Body of pancreas (tissue), 4 donors: ENCODE data around the gene CX3CL1. TPM values are rescaled to one million over a fixed set of nuclear protein-coding genes. Genes with fewer than 3 reads are reported as not detected.

Source experiments
- ATAC-seq: fragments of 150-250 bp; one replicate; pipeline ENCODE4 v1.9.1; 2016
- DNase-seq, 4 donors: peaks; one replicate each; pipeline ENCODE4 v3.0.0-alpha.2; 2019
- H3K27ac ChIP-seq, 4 donors: fragments of 200-600 bp; sonication (generic); 1 replicate in 3 of 4; 2 replicates in 1 of 4; pipeline versions ENCODE4 v1.5.1 to v1.6.1; 2016 to 2019; ENCODE audit warnings: mild to moderate bottlenecking in 1 of 4, mixed read lengths in 1 of 4, moderate library complexity in 1 of 4
- H3K27me3 ChIP-seq, 2 donors: fragments of 200-600 bp; sonication (generic); one replicate each; pipeline ENCODE4 v1.6.0; 2016; ENCODE audit warnings: mild to moderate bottlenecking in 1 of 2
- H3K36me3 ChIP-seq, 2 donors: fragments of 200-600 bp; sonication (generic); replicated peaks in 1 of 2; 2 replicates each; pipeline ENCODE4 v1.5.1; 2016; ENCODE audit warnings: low read depth in 2 of 2; ENCODE audit not compliant: insufficient read depth in 1 of 2
- H3K4me1 ChIP-seq: fragments of 200-600 bp; sonication (generic); one replicate; pipeline ENCODE4 v1.6.0; 2016
- H3K4me3 ChIP-seq, 2 donors: fragments of 200-600 bp; sonication (generic); 1 replicate in 1 of 2; 2 replicates in 1 of 2; pipeline ENCODE4 v1.5.1; 2016 to 2019
- H3K9me3 ChIP-seq, 3 donors: fragments of 200-600 bp; sonication (generic); 1 replicate in 2 of 3; 2 replicates in 1 of 3; pipeline ENCODE4 v1.5.1; 2016
- CTCF ChIP-seq, 7 experiments: fragments of 450-650 bp in 4 of 7; fragments of 200-600 bp in 3 of 7; sonication (generic) in 3 of 7; IDR thresholded peaks; one replicate each; pipeline ENCODE4 v1.5.1; 2016 to 2019; ENCODE audit warnings: antibody characterized with exemption in 7 of 7
- POLR2A ChIP-seq, 3 donors: fragments of 450-650 bp; IDR thresholded peaks; one replicate each; pipeline ENCODE4 v1.6.1; 2016; ENCODE audit warnings: antibody characterized with exemption in 3 of 3, mild to moderate bottlenecking in 2 of 3
- WGBS, 2 donors: methylation state at CpG; one replicate each; pipeline ENCODE4 v1.1.5; 2017; 5-methylcytosine and 5-hydroxymethylcytosine counted together
- intact Hi-C: fragments of 100-400 bp; cut with DNase I; formaldehyde crosslinking; loops from one replicate; pipeline ENCODE4 v1.15.1; 2023
- total RNA-seq, 2 donors: library from RNA; depleted of rRNA; stranded (reverse); fragments of >200 nt; gene quantifications; one replicate each; pipeline ENCODE4 v1.1.0, GENCODE V29; 2016

CX3CL1 gene
- total RNA-seq, 2 donors from 2014 or later: 14.5 to 19.1 TPM

GRCh38 chr16:57403965-57404817 lies 31.9 kb downstream of the CX3CL1 start, which contains the start of gene CCL17:
TSS of gene CCL17 (plus strand) at chr16:57404767. CDS start at chr16:57413933, 9,166 bp downstream.
- no peak within 1 kb of the TSS for H3K27ac ChIP-seq
- no peaks in the 10 kb centered on the region for H3K9me3 ChIP-seq
- H3K27me3 ChIP-seq: no peaks in the 10 kb centered on the region
- DNase-seq (no peak), ATAC-seq (no peak)
- WGBS, 2 donors: 63 to 70% methylated on average over 14 to 17 of the region's 17 CpGs
- no peak within 1 kb of the TSS for H3K4me3 ChIP-seq
- intact Hi-C loops: no loop called here
- no peaks in the 10 kb centered on the region for H3K36me3 ChIP-seq
- TF ChIP-seq POLR2A (IDR thresholded peaks at IDR 0.05) (no peak), CTCF (IDR thresholded peaks at IDR 0.05) (no peak)
- no peaks in the 10 kb centered on the region for H3K4me1 ChIP-seq

- Histone ChIP-seq H3K9me3 (no peaks in the 10 kb centered on the region), H3K27ac (no peak overlapping the region), H3K36me3 (no peaks in the 10 kb centered on the region), H3K4me3 (no peak overlapping the region), H3K27me3 (no peaks in the 10 kb centered on the region), H3K4me1 (no peaks in the 10 kb centered on the region)
- no peak for ATAC-seq
- no peak for TF ChIP-seq CTCF (IDR thresholded peaks at IDR 0.05)
- no peak for TF ChIP-seq POLR2A (IDR thresholded peaks at IDR 0.05)
- WGBS, 2 donors: 71 to 74% methylated on average over 3 of the region's 3 CpGs
- no peak for DNase-seq
- intact Hi-C loops: no loop called here
Measured at GRCh38 chr16:57405097-57405496, 32.8 kb downstream of the CX3CL1 start.

GRCh38 chr16:57406881-57407280 lies 34.6 kb downstream of the CX3CL1 start:
- no peaks in the 10 kb centered on the region for H3K4me1 ChIP-seq
- intact Hi-C loops: no loop called here
- WGBS, 2 donors: 63 to 72% methylated on average over 2 of the region's 2 CpGs
- H3K27me3 ChIP-seq: no peaks in the 10 kb centered on the region
- H3K27ac ChIP-seq: no peak overlapping the region
- DNase-seq: no peak
- no peaks in the 10 kb centered on the region for H3K9me3 ChIP-seq
- H3K36me3 ChIP-seq: no peaks in the 10 kb centered on the region
- TF ChIP-seq POLR2A (IDR thresholded peaks at IDR 0.05): no peak
- TF ChIP-seq CTCF (IDR thresholded peaks at IDR 0.05): no peak
- no peak for ATAC-seq
- H3K4me3 ChIP-seq: no peak overlapping the region

GRCh38 chr16:57407521-57408353 lies 35.4 kb downstream of the CX3CL1 start:
- ATAC-seq (no peak), DNase-seq (no peak)
- intact Hi-C loops: no loop called here
- WGBS, 2 donors: 67 to 79% methylated on average over 5 of the region's 5 CpGs
- H3K4me3 ChIP-seq: no peak overlapping the region
- H3K27ac ChIP-seq: no peak overlapping the region
- TF ChIP-seq CTCF (IDR thresholded peaks at IDR 0.05) (no peak), POLR2A (IDR thresholded peaks at IDR 0.05) (no peak)
- H3K9me3 ChIP-seq: no peaks in the 10 kb centered on the region
- no peaks in the 10 kb centered on the region for H3K27me3 ChIP-seq
- H3K4me1 ChIP-seq: no peaks in the 10 kb centered on the region
- H3K36me3 ChIP-seq: no peaks in the 10 kb centered on the region
